ENCODE results near the gene HECTD4.
"Not testable (repeated sequence)": the region's sequence is repeated elsewhere in the genome, so short reads cannot be mapped to it uniquely, and the experiment has no call there.

GRCh38 chr12:112389922-112390654 is 7.9 kb upstream of the HECTD4 start:
- TF ChIP-seq CTCF (IDR thresholded peaks at IDR 0.05); ZFX (IDR thresholded peaks at IDR 0.05; ENCODE audit: borderline replicate concordance): not testable (repeated sequence)
